Measurements from ENCODE around the gene ANKRD31. TPM values are rescaled to one million over a fixed set of nuclear protein-coding genes. Genes with fewer than 3 reads are reported as not detected.
A peak's percentile ranks its signal among the peaks of the same experiment; 100 is the strongest.

ANKRD31 gene
- total RNA-seq, 1 experiment from 2014 or later = 0.30 TPM

- no peaks in the 10 kb centered on the region for H4K20me1 ChIP-seq (ENCODE audit: insufficient read depth)
- peak overlapping the region; percentile 97 for H2AFZ ChIP-seq (ENCODE audit: low read depth, low read length, poor library complexity, severe bottlenecking)
- intact Hi-C loops (cut with micrococcal nuclease) = loop anchor here (5.0 kb wide), 1 partner anchor 98 kb away; the partner anchor contains the start of gene HMGCR
- H3K9me2 ChIP-seq (ENCODE audit: insufficient read depth) = no peaks in the 10 kb centered on the region
- H3K27ac ChIP-seq (ENCODE audit: low read depth, low read length) = peak overlapping the region; percentile 25; the same call in 1 of the 2 replicates
- CTCF ChIA-PET = interaction anchor here (1.1 kb wide), 1 partner anchor 189 kb away, joined by 3 read pairs; no protein-coding TSS in a partner anchor
- H3K4me3 ChIP-seq (replicated peaks in 1 of 2; ENCODE audit: low read depth in 1 of 2, low read length in 2 of 2) = peak overlapping the region in 1 of 2 experiments; percentile 43; a peak in 2 of 4 replicates
- RAD21 ChIA-PET (ENCODE audit: low non-redundant PET in 1 of 2, low total read pairs in 2 of 2, uncharacterized antibody in 2 of 2, unreplicated experiment in 2 of 2) = no interaction called here
- no peaks in the 10 kb centered on the region for H3K9me3 ChIP-seq (ENCODE audit: control insufficient read depth in 1 of 2, insufficient read depth in 1 of 2, low read depth in 1 of 2, low read length in 2 of 2)
- no peaks in the 10 kb centered on the region for H3K27me3 ChIP-seq (ENCODE audit: insufficient read depth, low read length)
- BruUV-seq (replicated peaks) = no TSS peak
- TF ChIP-seq JUND (IDR thresholded peaks at IDR 0.05) (peak; percentile 47; the same call in 1 of the 2 replicates), SP1 (IDR thresholded peaks at IDR 0.05; ENCODE audit: low read depth) (peak; percentile 59), FOSL1 (IDR thresholded peaks at IDR 0.05; ENCODE audit: low read depth) (peak; percentile 65), EZH2phosphoT487 (IDR thresholded peaks at IDR 0.05; ENCODE audit: borderline replicate concordance) (no peak), POLR2AphosphoS5 (IDR thresholded peaks at IDR 0.05; ENCODE audit: low read depth, low read length) (peak; percentile 19; the same call in 1 of the 2 replicates), SRF (IDR thresholded peaks at IDR 0.05; ENCODE audit: low read depth) (no peak), CBX3 (IDR thresholded peaks at IDR 0.05; ENCODE audit: low read depth) (peak; percentile 45; the same call in 1 of the 2 replicates), SIN3A (IDR thresholded peaks at IDR 0.05; ENCODE audit: low read depth) (no peak), MAX (IDR thresholded peaks at IDR 0.05) (no peak), CTCF (IDR thresholded peaks at IDR 0.05 in 2 of 3, conservative IDR thresholded peaks at IDR 0.05 in 1 of 3; ENCODE audit: borderline replicate concordance in 1 of 3, insufficient read depth in 1 of 3, low read depth in 2 of 3, low read length in 2 of 3) (peak in 1 of 3 experiments; percentile 17; a peak in 1 of 6 replicates), YY1 (IDR thresholded peaks at IDR 0.05; ENCODE audit: extremely low read depth, insufficient replicate concordance, low read depth, low read length) (no peak)
- TF ChIP-seq, protein P1, sequence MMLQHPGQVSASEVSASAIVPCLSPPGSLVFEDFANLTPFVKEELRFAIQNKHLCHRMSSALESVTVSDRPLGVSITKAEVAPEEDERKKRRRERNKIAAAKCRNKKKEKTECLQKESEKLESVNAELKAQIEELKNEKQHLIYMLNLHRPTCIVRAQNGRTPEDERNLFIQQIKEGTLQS (IDR thresholded peaks at IDR 0.05) = no peak
- ATAC-seq (peak; percentile 69), DNase-seq (ENCODE audit: low read depth, low spot score) (peak; percentile 51)
- POLR2A ChIA-PET = no interaction called here
- peaks cover 18 to 51% of the 10 kb centered on the region in 2 experiments; a peak in 3 of 4 replicates for H3K4me1 ChIP-seq (ENCODE audit: control insufficient read depth in 1 of 2, insufficient read depth in 2 of 2, low read length in 2 of 2)
- peak overlapping the region; percentile 84 for H3K4me2 ChIP-seq (ENCODE audit: low read length)
- H3K9ac ChIP-seq (ENCODE audit: low read length) = peak overlapping the region; percentile 44
- no peaks in the 10 kb centered on the region for H3K36me3 ChIP-seq (ENCODE audit: control insufficient read depth in 1 of 2, insufficient read depth in 2 of 2, low read length in 2 of 2)
- H3K79me2 ChIP-seq (ENCODE audit: insufficient read depth, low read length) = no peaks in the 10 kb centered on the region
Measured at GRCh38 chr5:75239681-75240080, 3.0 kb upstream of the ANKRD31 start.

Measured in HCT116 (cell line).